ENCODE data around the gene POM121C. TPM values are rescaled to one million over a fixed set of nuclear protein-coding genes. Genes with fewer than 3 reads are reported as not detected.
"Not testable (repeated sequence)": the region's sequence is repeated elsewhere in the genome, so short reads cannot be mapped to it uniquely, and the experiment has no call there.

Gene POM121C
- 10 to 100 TPM; 16.8 to 21.9 TPM for total RNA-seq

DNA sequence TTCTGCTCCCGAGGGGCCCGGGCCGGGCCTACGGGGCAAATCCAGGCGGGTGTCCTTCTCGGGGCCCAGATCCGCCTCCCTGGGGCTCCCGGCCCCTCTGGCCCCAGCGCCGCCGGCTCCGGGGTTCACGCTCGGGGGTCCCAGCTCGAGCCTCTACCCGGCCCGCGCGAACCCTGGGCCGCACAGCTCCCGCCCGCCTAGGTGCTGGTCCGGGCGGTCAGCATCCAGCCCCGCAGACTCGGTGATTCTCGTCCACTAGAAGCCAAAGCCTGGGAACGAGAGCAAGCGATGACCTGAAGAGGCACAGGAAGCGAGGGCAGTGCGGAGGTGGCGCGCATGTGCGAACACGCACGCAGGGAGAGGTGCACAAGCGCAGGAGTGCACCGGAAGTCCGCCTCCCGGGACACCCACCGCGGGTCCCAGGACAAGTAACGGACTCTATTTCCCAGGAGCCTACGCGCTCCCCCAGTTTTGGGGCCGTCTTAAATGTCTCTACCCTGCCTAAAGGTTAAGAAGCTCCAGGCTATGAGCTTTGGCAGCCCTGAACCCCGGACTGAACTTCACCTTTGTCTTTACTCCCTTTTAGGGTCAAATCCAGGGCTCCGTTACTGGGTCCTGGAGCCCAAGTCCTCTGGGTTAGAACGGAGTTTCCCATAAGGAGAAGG, at the start of gene POM121C:
Gene POM121C (minus strand): TSS at position 321 of the 665 bp plus-strand sequence. CDS start 44,803 bp downstream, outside the sequence.
- not testable (repeated sequence) for H3K4me1 ChIP-seq, H3K9me3 ChIP-seq, H3K27me3 ChIP-seq, H3K36me3 ChIP-seq
- peak; percentile 96 for DNase-seq (ENCODE audit: low spot score)
- peak within 1 kb of the TSS; percentile 85 to 86 for H3K27ac ChIP-seq
- H3K4me3 ChIP-seq, result peak within 1 kb of the TSS; percentile 85 to 87

DNA sequence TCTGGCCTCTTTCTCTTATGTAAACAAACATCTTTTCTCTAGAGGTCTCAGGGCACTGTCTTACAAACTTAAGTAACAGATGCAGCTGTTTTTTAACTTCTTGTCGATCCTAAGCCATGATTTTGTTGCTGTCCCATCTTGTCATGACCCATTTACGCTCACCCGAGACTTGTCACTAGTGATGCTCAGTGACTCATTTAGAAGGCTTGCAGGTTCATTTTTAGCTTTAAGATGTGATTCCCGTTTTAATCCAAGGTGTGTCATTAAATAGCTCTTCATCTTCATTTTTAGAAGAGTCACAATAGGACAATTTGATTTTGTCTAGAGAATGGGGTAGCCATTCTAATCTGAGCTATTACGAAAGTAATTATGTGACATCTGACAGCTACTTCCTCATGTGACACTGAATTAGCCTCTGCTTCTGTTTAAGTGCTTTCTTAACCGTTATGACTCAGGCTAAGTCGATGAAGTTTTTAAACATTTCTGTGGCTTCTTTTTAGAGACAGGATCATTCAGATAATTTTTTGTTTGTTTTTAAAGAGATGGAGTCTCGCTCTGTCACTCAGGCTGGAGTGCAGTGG, 48.7 kb upstream of the POM121C start:
- peaks cover 32% of the 10 kb centered on the region for H3K36me3 ChIP-seq
- no peak overlapping the region for H3K27ac ChIP-seq
- no peak overlapping the region for H3K4me3 ChIP-seq
- H3K4me1 ChIP-seq, result peaks cover 0 to 8% of the 10 kb centered on the region in 2 donors
- no peaks in the 10 kb centered on the region for H3K9me3 ChIP-seq
- TF ChIP-seq CTCF (IDR thresholded peaks at IDR 0.05), result no peak
- no peaks in the 10 kb centered on the region for H3K27me3 ChIP-seq
- no peak for DNase-seq (ENCODE audit: low spot score)

- H3K36me3 ChIP-seq, result peaks cover 23% of the 10 kb centered on the region
Observed at GRCh38 chr7:75533926-75534325, 47.8 kb upstream of the POM121C start.

GRCh38 chr7:75532639-75533038, 46.5 kb upstream of the POM121C start:
- H3K9me3 ChIP-seq, result no peaks in the 10 kb centered on the region
- no peak for DNase-seq (ENCODE audit: low spot score)
- peaks cover 0 to 13% of the 10 kb centered on the region in 2 donors for H3K4me1 ChIP-seq
- H3K27ac ChIP-seq, result no peak overlapping the region
- no peak for TF ChIP-seq CTCF (IDR thresholded peaks at IDR 0.05)
- no peaks in the 10 kb centered on the region for H3K27me3 ChIP-seq
- no peak overlapping the region for H3K4me3 ChIP-seq
- H3K36me3 ChIP-seq, result peaks cover 14% of the 10 kb centered on the region

More at GRCh38 chr7:75533926-75534325, 47.8 kb upstream of the POM121C start:
- H3K27me3 ChIP-seq, result no peaks in the 10 kb centered on the region
- TF ChIP-seq CTCF (IDR thresholded peaks at IDR 0.05), result no peak
- H3K27ac ChIP-seq, result no peak overlapping the region
- H3K4me3 ChIP-seq, result no peak overlapping the region
- peaks cover 0 to 8% of the 10 kb centered on the region in 2 donors for H3K4me1 ChIP-seq
- H3K9me3 ChIP-seq, result no peaks in the 10 kb centered on the region
- peak; percentile 32 for DNase-seq (ENCODE audit: low spot score)

DNA sequence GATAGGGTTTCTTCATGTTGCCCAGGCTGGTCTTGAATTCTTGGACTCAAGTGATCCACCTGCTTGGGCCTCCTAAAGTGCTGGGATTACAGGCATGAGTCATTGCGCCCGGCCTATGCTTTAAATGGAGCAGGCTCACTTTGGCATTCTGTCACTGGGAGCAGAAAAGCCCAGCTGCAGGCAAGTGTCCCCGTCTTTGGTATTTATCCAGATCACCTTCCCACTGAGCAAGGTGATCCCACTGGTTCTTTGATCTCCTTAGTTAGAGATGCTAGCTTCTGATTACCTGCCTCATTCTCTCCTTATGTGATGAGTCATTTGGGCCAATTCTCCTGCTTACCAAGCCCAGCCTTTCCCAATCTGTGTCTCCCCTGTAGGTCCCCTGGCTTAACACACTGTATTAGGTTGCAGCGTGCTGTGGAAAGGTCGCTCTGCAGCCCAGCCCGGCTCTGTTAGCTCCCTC, 45.3 kb upstream of the POM121C start:
- peak overlapping the region; percentile 19 to 40 for H3K27ac ChIP-seq
- no peak for TF ChIP-seq CTCF (IDR thresholded peaks at IDR 0.05)
- peaks cover 2% of the 10 kb centered on the region for H3K36me3 ChIP-seq
- no peaks in the 10 kb centered on the region for H3K27me3 ChIP-seq
- no peak overlapping the region for H3K4me3 ChIP-seq
- no peak for DNase-seq (ENCODE audit: low spot score)
- peaks cover 0 to 23% of the 10 kb centered on the region in 2 donors for H3K4me1 ChIP-seq
- no peaks in the 10 kb centered on the region for H3K9me3 ChIP-seq

GRCh38 chr7:75527224-75527722, 41.2 kb upstream of the POM121C start:
- Histone ChIP-seq H3K4me3 (peak overlapping the region; percentile 88 to 99), H3K27ac (peak overlapping the region; percentile 81 to 91), H3K36me3 (peaks cover 29% of the 10 kb centered on the region), H3K4me1 (peaks cover 0 to 24% of the 10 kb centered on the region in 2 donors)
- not testable (repeated sequence) for H3K9me3 ChIP-seq; H3K27me3 ChIP-seq; DNase-seq (ENCODE audit: low spot score)

- not testable (repeated sequence) for H3K9me3 ChIP-seq; H3K4me1 ChIP-seq; H3K27ac ChIP-seq; H3K4me3 ChIP-seq; DNase-seq (ENCODE audit: low spot score); H3K27me3 ChIP-seq
- H3K36me3 ChIP-seq, result peaks cover 29% of the 10 kb centered on the region
Observed at GRCh38 chr7:75521727-75522126, 35.6 kb upstream of the POM121C start.

- H3K36me3 ChIP-seq, result peaks cover 12% of the 10 kb centered on the region
- H3K27me3 ChIP-seq; DNase-seq (ENCODE audit: low spot score): not testable (repeated sequence)
Observed at GRCh38 chr7:75518842-75519241, 32.7 kb upstream of the POM121C start.

DNA sequence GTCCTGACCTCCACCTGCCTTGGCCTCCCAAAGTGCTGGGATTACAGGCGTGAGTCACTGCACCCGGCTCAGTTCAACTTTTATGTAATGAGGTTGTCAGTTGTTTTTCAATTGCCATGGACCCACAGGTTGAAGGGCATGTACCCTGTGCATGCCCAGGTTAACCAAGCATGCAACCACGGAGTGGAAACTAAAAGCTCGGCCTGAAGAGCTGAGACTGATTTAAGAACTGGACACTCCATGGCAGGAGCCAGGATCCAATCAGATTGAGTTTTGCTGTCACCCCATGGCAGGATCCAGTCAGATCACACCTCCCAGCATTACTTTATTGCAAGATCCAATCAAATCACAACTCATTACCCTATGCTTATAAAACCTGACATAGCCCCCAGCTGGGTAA, 22.9 kb upstream of the POM121C start:
- H3K9me3 ChIP-seq; H3K27ac ChIP-seq; H3K4me1 ChIP-seq; H3K36me3 ChIP-seq; H3K4me3 ChIP-seq; DNase-seq (ENCODE audit: low spot score); H3K27me3 ChIP-seq: not testable (repeated sequence)

More at GRCh38 chr7:75518842-75519241, 32.7 kb upstream of the POM121C start:
- H3K4me3 ChIP-seq, H3K9me3 ChIP-seq, H3K4me1 ChIP-seq, H3K27ac ChIP-seq: not testable (repeated sequence)

DNA sequence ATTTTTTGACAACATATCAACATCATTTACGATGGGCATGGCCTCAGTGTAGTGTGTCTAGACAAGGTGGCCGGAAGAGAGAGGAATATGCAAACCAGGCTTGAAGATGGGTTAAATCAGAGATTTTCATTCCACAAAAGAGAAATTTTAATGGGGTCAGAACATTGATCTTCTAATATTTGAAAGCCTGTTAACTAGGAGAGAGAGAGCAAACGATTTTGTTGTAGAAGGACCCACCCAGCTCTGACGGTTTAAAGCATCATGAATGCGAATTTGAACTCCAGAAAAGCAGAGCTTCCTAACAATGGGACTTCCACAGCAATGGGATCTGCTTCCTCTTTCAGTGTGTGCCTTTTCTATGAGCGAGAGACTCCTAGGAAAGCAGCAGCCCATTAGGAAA, 5.9 kb upstream of the POM121C start, which contains the start of gene SPDYE5:
Gene SPDYE5 (plus strand): TSS at position 301 of the 400 bp plus-strand sequence. CDS start 1,728 bp downstream, outside the sequence.
- H3K36me3 ChIP-seq; H3K4me1 ChIP-seq; H3K27ac ChIP-seq; H3K27me3 ChIP-seq; H3K4me3 ChIP-seq; H3K9me3 ChIP-seq; DNase-seq (ENCODE audit: low spot score): not testable (repeated sequence)
